Spleen (tissue), 7 donors: ENCODE data around the gene XIRP1.

Source experiments
- CTCF ChIP-seq, 11 experiments: fragments of 200-600 bp in 7 of 11; fragments of 450-650 bp in 4 of 11; sonication (generic) in 4 of 11; IDR thresholded peaks in 8 of 11; conservative IDR thresholded peaks in 3 of 11; 1 replicate in 7 of 11; 2 replicates in 4 of 11; pipeline versions ENCODE4 v1.4.0 to v1.8.0; 2016 to 2021; ENCODE audit warnings: antibody characterized with exemption in 11 of 11, inconsistent platforms in 4 of 11, mild to moderate bottlenecking in 1 of 11
- POLR2AphosphoS5 ChIP-seq, 3 donors: sonication (generic); formaldehyde crosslinking; IDR thresholded peaks; one replicate each; pipeline ENCODE4 v1.5.1; 2017; ENCODE audit warnings: antibody characterized with exemption in 3 of 3
- donor health status: DM: no; HTN: no; CAD: no; lungs with moderate emphysema.
- donor health status: DM: no; HTN: no; CAD: no.
- donor health status: DM: no; HTN: no; CAD: no.

DNA sequence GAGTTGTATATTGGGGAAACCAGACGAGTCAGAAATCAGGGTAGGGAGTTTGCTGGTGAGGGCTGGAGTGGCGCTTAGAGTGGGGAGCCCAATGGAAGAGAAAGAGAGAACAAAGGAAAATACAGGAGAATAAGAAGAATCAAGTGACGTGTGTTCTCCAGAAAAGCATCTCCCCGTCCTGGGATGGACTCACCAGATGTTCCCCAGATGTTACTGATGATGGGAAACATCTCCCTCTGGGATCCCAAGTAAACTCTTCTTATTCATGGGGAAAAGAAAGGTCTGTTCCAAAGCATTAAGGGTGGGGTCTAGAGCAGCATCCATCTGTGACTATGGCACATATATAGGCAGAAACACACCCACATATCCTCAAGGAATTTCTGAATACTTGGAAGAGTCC, 36.0 kb downstream of the XIRP1 start:
- TF ChIP-seq POLR2AphosphoS5 (IDR thresholded peaks at IDR 0.05) (no peak), CTCF (IDR thresholded peaks at IDR 0.05 in 8 of 11, conservative IDR thresholded peaks at IDR 0.05 in 3 of 11) (no peak)
